ENCODE results near the gene C19orf67. TPM values are rescaled to one million over a fixed set of nuclear protein-coding genes. Genes with fewer than 3 reads are reported as not detected.

C19orf67 gene
- total RNA-seq, 1 experiment from 2014 or later, result not detected

- ChIA-PET RAD21 (ENCODE audit: low non-redundant PET in 1 of 2, low total read pairs in 2 of 2, uncharacterized antibody in 2 of 2, unreplicated experiment in 2 of 2) (no interaction called here), POLR2A (no interaction called here), CTCF (interaction anchor here (5.1 kb wide), 1 partner anchor 9 kb away, joined by 83 read pairs; the partner anchor contains the start of gene MISP3)
- Histone ChIP-seq H3K9me3 (ENCODE audit: control insufficient read depth in 1 of 2, insufficient read depth in 1 of 2, low read depth in 1 of 2, low read length in 2 of 2) (no peaks in the 10 kb centered on the region), H3K79me2 (ENCODE audit: insufficient read depth, low read length) (no peaks in the 10 kb centered on the region), H4K20me1 (ENCODE audit: insufficient read depth) (no peaks in the 10 kb centered on the region), H3K4me1 (ENCODE audit: control insufficient read depth in 1 of 2, insufficient read depth in 2 of 2, low read length in 2 of 2) (peaks cover 22 to 33% of the 10 kb centered on the region in 2 experiments), H3K36me3 (ENCODE audit: control insufficient read depth in 1 of 2, insufficient read depth in 2 of 2, low read length in 2 of 2) (no peaks in the 10 kb centered on the region), H3K9ac (ENCODE audit: low read length) (no peak within 1 kb of the TSS), H3K4me2 (ENCODE audit: low read length) (no peak within 1 kb of the TSS), H3K9me2 (ENCODE audit: insufficient read depth) (no peaks in the 10 kb centered on the region), H3K4me3 (replicated peaks in 1 of 2; ENCODE audit: low read depth in 1 of 2, low read length in 2 of 2) (no peak within 1 kb of the TSS), H3K27ac (ENCODE audit: low read depth, low read length) (no peak within 1 kb of the TSS), H3K27me3 (ENCODE audit: insufficient read depth, low read length) (no peaks in the 10 kb centered on the region), H2AFZ (ENCODE audit: low read depth, low read length, poor library complexity, severe bottlenecking) (no peak within 1 kb of the TSS)
- BruUV-seq (replicated peaks), result no TSS peak
- no peak for DNase-seq (ENCODE audit: low read depth, low spot score)
- no peak for TF ChIP-seq SRF (IDR thresholded peaks at IDR 0.05; ENCODE audit: low read depth)
- TF ChIP-seq FOSL1 (IDR thresholded peaks at IDR 0.05; ENCODE audit: low read depth), result no peak
- TF ChIP-seq MAX (IDR thresholded peaks at IDR 0.05), result no peak
- no peak for TF ChIP-seq CTCF (IDR thresholded peaks at IDR 0.05 in 2 of 3, conservative IDR thresholded peaks at IDR 0.05 in 1 of 3; ENCODE audit: borderline replicate concordance in 1 of 3, insufficient read depth in 1 of 3, low read depth in 2 of 3, low read length in 2 of 3)
- no peak for TF ChIP-seq ATF3 (IDR thresholded peaks at IDR 0.05)
- TF ChIP-seq EZH2 (IDR thresholded peaks at IDR 0.05), result no peak
- TF ChIP-seq EZH2phosphoT487 (IDR thresholded peaks at IDR 0.05; ENCODE audit: borderline replicate concordance), result no peak
- TF ChIP-seq SP1 (IDR thresholded peaks at IDR 0.05; ENCODE audit: low read depth), result no peak
- no peak for TF ChIP-seq RAD21 (IDR thresholded peaks at IDR 0.05; ENCODE audit: low read depth)
- no peak for TF ChIP-seq YY1 (IDR thresholded peaks at IDR 0.05; ENCODE audit: extremely low read depth, insufficient replicate concordance, low read depth, low read length)
- TF ChIP-seq POLR2AphosphoS5 (IDR thresholded peaks at IDR 0.05; ENCODE audit: low read depth, low read length), result no peak
- no peak for TF ChIP-seq CEBPB (IDR thresholded peaks at IDR 0.05; ENCODE audit: low read depth)
- TF ChIP-seq TCF7L2 (IDR thresholded peaks at IDR 0.05; ENCODE audit: borderline replicate concordance, extremely low read depth, insufficient read depth, insufficient read length), result no peak
- TF ChIP-seq EGR1 (IDR thresholded peaks at IDR 0.05; ENCODE audit: low read depth), result no peak
- no peak for ATAC-seq
- intact Hi-C loops (cut with micrococcal nuclease), result no loop called here
Observed at GRCh38 chr19:14061751-14062557, 23.6 kb downstream of the C19orf67 start, which contains the start of gene PALM3. Gene PALM3, minus strand, starts transcription at chr19:14062076. Its CDS starts 96 bp downstream, at chr19:14061980.
